Muscle of leg (tissue), 11 donors: Measurements from ENCODE around the gene ZNF407. TPM values are rescaled to one million over a fixed set of nuclear protein-coding genes. Genes with fewer than 3 reads are reported as not detected.

Experiments
- DNase-seq: peaks from one replicate; pipeline ENCODE4 v3.0.0; 2013
- H3K27ac ChIP-seq: one replicate; pipeline ENCODE4 v1.5.1; 2013; ENCODE audit warnings: mild to moderate bottlenecking, low read length, control low read depth
- H3K27me3 ChIP-seq: one replicate; pipeline ENCODE4 v1.6.1; 2013; ENCODE audit warnings: low read length; ENCODE audit not compliant: control insufficient read depth, insufficient read depth
- H3K36me3 ChIP-seq: one replicate; pipeline ENCODE4 v1.6.1; 2013; ENCODE audit warnings: low read length; ENCODE audit not compliant: control insufficient read depth, insufficient read depth
- H3K4me1 ChIP-seq: one replicate; pipeline ENCODE4 v1.6.1; 2013; ENCODE audit warnings: low read length; ENCODE audit not compliant: control insufficient read depth, insufficient read depth
- H3K4me3 ChIP-seq: one replicate; pipeline ENCODE4 v1.5.1; 2013; ENCODE audit warnings: low read length, control low read depth
- H3K9me3 ChIP-seq: replicated peaks from 2 replicates; pipeline ENCODE4 v1.6.1; 2013; ENCODE audit warnings: low read depth, low read length; ENCODE audit not compliant: control insufficient read depth
- WGBS: methylation state at CpG from one replicate; pipeline ENCODE4 v1.1.5; 2013; ENCODE audit warnings: missing lambda C conversion rate; ENCODE audit not compliant: insufficient coverage; 5-methylcytosine and 5-hydroxymethylcytosine counted together
- polyA plus RNA-seq, 8 donors: library from polyadenylated mRNA; unstranded; fragments of 120-200 nt; gene quantifications; one replicate each; pipeline versions ENCODE4 v1.2.1 to v1.2.3, GENCODE V29; 2013; ENCODE audit warnings: inconsistent platforms in 1 of 8, low replicate concordance in 1 of 8; ENCODE audit not compliant: insufficient read length in 8 of 8, insufficient read depth in 1 of 8
- total RNA-seq: library from RNA; stranded (reverse); fragments of 120-200 nt; gene quantifications from one replicate; pipeline ENCODE4 v1.2.4, GENCODE V29; 2013

ZNF407 gene
- total and polyA plus RNA-seq, 9 donors, result 5.3 to 10.7 (median 6.4) TPM

DNA sequence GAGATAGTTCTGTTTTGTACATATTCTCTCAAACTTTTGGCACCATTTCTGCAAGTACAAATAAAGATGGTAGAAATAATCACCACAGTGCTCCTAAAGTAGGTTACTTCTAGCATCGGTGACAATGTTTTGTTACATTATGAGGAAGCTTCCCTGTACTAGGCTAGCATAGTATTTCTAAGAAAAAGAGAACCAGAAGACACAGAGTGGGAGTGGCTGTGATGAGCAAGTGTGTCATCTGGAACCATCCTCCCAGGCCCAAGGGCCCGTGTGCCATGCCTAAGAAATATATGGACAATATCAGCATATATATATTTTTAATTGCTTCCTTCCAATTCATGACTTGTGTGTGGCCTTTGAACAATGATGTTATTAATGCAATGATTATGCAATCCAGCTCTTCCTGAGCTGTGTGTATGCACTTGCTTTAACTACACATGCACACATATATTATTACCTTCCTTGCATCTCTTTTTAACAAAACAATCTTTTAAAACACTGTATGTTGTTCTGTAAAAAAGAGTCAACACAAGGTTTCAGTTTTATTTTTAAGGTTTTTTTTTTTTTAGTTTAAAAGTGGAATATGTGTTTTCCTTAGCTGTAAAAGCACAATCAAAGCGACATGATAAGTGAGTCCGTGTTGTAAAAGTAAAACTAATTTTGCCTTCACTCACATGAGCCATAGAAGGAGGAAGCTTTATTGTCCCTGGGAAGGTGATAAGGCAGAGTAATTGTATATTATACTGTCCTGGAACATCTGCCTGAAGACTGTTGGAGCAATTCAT is 303.9 kb downstream of the ZNF407 start:
- Histone ChIP-seq H3K27ac (no peak overlapping the region), H3K36me3 (no peaks in the 10 kb centered on the region), H3K9me3 (no peaks in the 10 kb centered on the region), H3K4me1 (peaks cover 4% of the 10 kb centered on the region), H3K4me3 (no peak overlapping the region), H3K27me3 (no peaks in the 10 kb centered on the region)
- no peak for DNase-seq
- WGBS, result 62% methylated on average over 2 of the region's 4 CpGs

DNA sequence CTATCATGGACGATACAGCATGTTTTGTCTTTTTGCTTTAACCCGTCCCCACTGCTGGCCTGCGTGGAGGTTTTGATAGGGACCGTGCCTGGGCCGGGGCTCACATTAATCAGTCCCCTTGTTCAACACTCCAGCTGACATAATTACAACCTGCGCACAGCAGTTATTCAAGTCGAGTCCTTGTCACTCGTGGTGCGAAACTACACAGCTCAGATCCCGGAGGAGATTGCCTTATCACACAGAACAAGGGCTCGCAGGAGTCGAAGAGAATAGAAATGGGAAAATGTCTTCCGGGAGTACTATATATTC is 304.4 kb downstream of the ZNF407 start:
- DNase-seq, result no peak
- H3K9me3 ChIP-seq, result no peaks in the 10 kb centered on the region
- H3K27ac ChIP-seq, result no peak overlapping the region
- no peaks in the 10 kb centered on the region for H3K36me3 ChIP-seq
- 81% methylated on average over 5 of the region's 13 CpGs for WGBS
- peaks cover 4% of the 10 kb centered on the region for H3K4me1 ChIP-seq
- H3K4me3 ChIP-seq, result no peak overlapping the region
- no peaks in the 10 kb centered on the region for H3K27me3 ChIP-seq

DNA sequence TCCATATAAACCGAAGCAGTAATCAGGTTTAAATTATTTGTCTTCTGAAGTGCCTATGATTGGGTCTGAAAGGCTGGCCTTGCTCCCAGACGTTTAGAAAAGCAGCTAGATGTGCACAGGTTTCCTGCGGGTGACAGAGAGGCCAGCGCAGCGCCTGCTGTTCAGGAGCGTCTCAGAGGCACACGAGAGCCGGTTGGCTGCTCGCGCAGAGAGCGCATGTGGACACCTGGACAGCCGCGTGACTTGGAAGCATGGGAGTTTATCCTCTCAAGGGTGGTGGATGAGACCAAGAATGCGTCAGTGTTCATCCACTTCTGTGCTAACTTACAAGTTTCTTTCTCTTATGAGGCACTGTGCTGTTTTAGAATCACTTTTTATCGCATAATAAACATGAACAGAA is 307.6 kb downstream of the ZNF407 start:
- Histone ChIP-seq H3K4me3 (no peak overlapping the region), H3K27ac (peak overlapping the region; percentile 10), H3K36me3 (no peaks in the 10 kb centered on the region), H3K9me3 (no peaks in the 10 kb centered on the region), H3K27me3 (no peaks in the 10 kb centered on the region), H3K4me1 (peaks cover 4% of the 10 kb centered on the region)
- 36% methylated on average over 12 of the region's 15 CpGs for WGBS
- peak; percentile 88 for DNase-seq

DNA sequence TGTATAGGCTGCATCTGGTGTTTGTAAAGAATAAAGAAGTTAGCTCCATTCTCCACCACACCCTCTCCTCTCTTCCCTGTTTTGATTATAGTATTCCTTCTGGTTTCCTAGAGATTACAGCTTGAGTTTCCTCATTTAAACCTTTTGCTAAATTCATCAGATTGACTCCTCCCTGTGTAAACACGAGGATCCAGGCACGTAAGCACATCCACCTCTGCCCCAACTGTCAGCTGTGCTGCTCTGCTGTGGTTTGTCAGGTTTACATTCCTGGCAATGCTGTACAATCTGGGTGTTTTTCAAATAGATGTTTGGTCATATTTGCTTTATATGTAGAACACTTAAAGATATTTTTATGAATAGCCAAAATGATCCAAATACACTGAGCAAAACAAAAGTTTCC is 308.5 kb downstream of the ZNF407 start:
- H3K4me3 ChIP-seq, result no peak overlapping the region
- WGBS, result no CpG with 5 or more reads among the region's 2 CpGs
- H3K36me3 ChIP-seq, result no peaks in the 10 kb centered on the region
- H3K27ac ChIP-seq, result peak overlapping the region; percentile 60
- no peaks in the 10 kb centered on the region for H3K27me3 ChIP-seq
- H3K9me3 ChIP-seq, result no peaks in the 10 kb centered on the region
- peaks cover 4% of the 10 kb centered on the region for H3K4me1 ChIP-seq
- peak; percentile 41 for DNase-seq

DNA sequence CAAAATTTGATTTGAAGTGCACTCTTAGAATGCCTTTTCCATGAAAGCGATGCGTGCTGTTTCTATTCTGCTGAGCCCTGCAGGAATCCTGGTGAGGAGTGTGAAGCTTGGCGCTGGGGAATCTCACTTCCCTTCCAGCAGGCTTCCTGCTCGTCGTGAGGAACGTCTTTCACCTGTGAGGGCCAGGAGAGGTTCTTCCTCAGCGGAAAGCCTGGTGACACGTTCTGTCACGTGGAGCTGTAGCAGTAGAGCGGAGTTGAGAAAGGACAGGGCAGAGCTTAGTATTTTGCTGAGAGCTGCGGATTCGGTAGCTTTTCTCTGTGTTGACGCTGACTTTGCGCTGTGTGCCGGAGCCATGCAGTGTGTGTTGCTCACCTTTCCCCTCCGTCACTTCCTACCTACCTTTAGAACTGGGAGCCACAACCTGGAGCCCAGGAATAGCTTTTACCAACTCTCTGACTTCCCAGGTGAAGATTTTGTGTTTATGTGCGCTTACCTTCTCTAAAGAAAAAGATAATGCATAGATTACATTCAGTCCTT is 316.5 kb downstream of the ZNF407 start:
- Histone ChIP-seq H3K27ac (no peak overlapping the region), H3K9me3 (no peaks in the 10 kb centered on the region), H3K4me1 (no peaks in the 10 kb centered on the region), H3K4me3 (no peak overlapping the region), H3K27me3 (no peaks in the 10 kb centered on the region), H3K36me3 (no peaks in the 10 kb centered on the region)
- DNase-seq, result peak; percentile 21
- WGBS, result 56% methylated on average over 10 of the region's 17 CpGs

DNA sequence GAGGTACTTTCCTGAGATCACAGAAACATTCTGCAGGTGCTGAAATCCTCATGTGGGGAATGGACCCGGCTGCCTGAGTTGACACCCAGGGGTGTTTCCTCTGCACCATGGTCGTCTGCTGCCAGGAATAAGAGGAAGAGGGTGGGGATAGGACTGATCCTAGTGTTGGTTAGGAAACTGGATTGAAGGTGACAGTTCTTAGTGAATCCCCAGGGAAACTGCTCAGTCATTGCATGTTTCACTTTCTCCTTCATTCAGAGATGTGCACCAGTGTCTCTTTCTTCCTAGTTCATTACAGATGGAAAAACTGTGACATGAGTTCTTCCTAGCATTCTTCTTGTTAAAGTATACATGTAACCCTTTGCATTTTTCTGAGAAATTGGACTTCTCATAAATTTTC is 317.0 kb downstream of the ZNF407 start:
- 0% methylated on average over 1 of the region's 2 CpGs for WGBS
- no peaks in the 10 kb centered on the region for H3K9me3 ChIP-seq
- H3K27me3 ChIP-seq, result no peaks in the 10 kb centered on the region
- H3K4me3 ChIP-seq, result no peak overlapping the region
- no peaks in the 10 kb centered on the region for H3K4me1 ChIP-seq
- DNase-seq, result no peak
- H3K36me3 ChIP-seq, result no peaks in the 10 kb centered on the region
- H3K27ac ChIP-seq, result no peak overlapping the region

DNA sequence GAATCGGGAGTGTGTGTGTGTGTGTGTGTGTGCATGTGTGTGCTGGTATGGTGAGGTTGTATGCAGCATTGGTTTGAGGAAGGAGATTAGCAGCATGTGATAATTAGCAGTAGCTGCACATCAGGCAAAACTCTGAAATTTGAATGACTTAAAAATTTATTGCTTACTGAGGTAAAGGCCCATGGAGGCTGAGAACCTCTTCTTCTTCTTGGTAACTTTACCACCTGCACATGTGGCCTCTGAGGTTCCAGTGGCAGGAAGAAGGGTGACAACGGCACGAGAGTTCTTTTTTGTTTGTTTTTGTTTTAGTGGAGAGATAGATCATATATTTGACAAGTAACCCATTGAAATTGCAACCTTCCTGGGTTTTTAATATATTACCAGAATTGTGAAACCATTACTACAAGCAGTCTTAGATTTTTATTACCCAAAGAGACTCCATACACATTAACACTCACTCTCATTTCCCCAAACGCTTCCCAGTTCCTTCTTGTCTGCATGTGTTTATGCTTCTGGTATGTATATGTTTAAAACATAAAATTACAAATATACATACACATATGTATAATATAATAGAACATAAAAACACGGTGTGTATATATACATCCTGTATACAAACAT is 319.2 kb downstream of the ZNF407 start:
- Histone ChIP-seq H3K36me3 (no peaks in the 10 kb centered on the region), H3K4me3 (no peak overlapping the region), H3K27ac (no peak overlapping the region), H3K4me1 (no peaks in the 10 kb centered on the region), H3K9me3 (no peaks in the 10 kb centered on the region), H3K27me3 (no peaks in the 10 kb centered on the region)
- WGBS, result 92% methylated on average over 1 of the region's 5 CpGs
- no peak for DNase-seq

DNA sequence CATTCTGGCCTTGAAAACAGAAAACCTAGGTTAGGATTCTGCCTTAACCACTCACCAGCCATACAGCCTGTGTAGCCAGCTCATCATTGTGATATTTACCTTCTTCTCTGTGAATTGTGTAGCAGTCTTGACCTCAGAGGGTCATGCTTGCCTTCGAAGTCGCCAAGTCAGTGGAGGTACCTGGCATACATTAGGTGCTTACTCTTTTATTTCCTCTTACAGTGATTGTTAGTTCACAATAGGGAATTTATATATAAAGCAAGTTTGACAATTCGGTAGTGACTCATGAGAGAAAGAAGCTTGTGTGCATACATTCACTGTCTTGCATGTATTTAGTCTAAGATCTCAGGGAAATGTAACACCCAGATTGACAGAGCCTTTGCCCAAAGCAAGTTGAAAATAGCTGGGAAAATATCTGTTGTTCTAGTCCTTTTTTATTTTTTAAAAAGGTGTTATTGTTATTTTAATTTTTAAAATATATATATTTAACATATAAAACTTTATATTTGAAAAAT is 320.7 kb downstream of the ZNF407 start:
- Histone ChIP-seq H3K9me3 (no peaks in the 10 kb centered on the region), H3K4me1 (no peaks in the 10 kb centered on the region), H3K4me3 (no peak overlapping the region), H3K36me3 (no peaks in the 10 kb centered on the region), H3K27me3 (no peaks in the 10 kb centered on the region), H3K27ac (no peak overlapping the region)
- WGBS, result no CpG with 5 or more reads among the region's 3 CpGs
- DNase-seq, result no peak

DNA sequence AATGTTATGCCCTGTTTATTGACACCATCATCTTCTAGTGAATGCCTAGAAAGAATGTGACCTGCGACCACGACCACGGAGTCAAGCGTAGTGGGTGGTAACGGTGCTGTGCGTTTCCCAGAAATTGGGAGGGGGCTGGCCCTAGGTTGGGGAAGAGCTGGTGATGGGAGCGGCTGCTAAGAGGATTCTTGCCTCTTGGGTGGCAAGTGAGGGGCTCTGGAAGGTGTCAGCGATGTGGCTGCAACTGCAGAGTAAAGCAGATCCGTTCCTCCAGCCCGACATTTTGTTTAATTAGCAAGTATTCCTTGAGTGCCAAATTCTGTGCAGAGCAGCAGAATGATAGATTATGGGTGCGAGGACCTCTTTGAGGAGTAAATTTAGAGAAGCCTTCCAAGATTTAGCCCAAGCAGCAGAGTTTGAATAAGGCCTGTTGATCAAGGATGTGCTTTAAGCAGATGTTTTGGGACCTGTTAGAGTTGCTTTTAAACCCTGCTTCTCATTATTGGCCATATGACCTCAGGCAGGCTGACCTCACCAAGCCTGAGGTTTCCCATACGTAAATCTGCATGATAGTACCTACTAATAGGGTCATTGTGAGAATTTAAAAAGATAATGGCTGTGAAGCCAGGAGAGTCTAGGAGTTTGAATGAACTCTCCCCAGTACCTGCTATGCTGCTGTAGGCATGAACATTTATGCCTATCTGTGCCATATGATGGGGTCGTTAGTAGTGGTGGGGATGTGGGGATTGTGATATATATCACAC is 323.6 kb downstream of the ZNF407 start:
- WGBS, result 87% methylated on average over 10 of the region's 13 CpGs
- Histone ChIP-seq H3K4me3 (no peak overlapping the region), H3K36me3 (no peaks in the 10 kb centered on the region), H3K4me1 (no peaks in the 10 kb centered on the region), H3K27me3 (no peaks in the 10 kb centered on the region), H3K27ac (no peak overlapping the region), H3K9me3 (no peaks in the 10 kb centered on the region)
- no peak for DNase-seq

DNA sequence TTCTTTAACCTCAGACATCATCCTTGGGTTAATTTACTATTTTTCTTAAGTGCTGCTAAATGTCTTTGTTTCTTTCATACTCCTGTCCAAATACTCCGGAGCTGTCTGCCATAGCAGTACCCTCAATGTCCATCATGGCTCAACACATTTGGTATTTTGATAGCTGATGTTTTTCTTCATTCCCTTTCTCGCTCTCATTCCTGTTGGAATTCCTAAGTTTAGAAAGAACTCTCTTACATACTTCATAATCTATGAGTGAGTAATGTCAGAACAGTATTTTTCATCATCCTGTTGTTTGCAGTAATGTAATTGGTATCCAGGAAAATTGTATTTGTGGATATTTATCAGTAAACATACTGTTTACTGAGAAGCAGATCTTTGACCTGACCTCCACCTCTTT is 328.4 kb downstream of the ZNF407 start:
- no peaks in the 10 kb centered on the region for H3K27me3 ChIP-seq
- DNase-seq, result no peak
- no peaks in the 10 kb centered on the region for H3K9me3 ChIP-seq
- no peak overlapping the region for H3K4me3 ChIP-seq
- no peaks in the 10 kb centered on the region for H3K4me1 ChIP-seq
- H3K36me3 ChIP-seq, result no peaks in the 10 kb centered on the region
- no CpG with 5 or more reads among the region's 2 CpGs for WGBS
- no peak overlapping the region for H3K27ac ChIP-seq
